GM23248 (cell line): ENCODE data around the gene GGT7. TPM values are rescaled to one million over a fixed set of nuclear protein-coding genes. Genes with fewer than 3 reads are reported as not detected.

Experiments
- DNase-seq: peaks from one replicate; pipeline ENCODE4 v3.0.0-alpha.2; 2015
- H2AFZ ChIP-seq: fragments of 200-600 bp; sonication (generic); 2 replicates; pipeline ENCODE4 v1.6.1; 2016; ENCODE audit warnings: antibody characterized with exemption
- H3F3A ChIP-seq: fragments of 200-600 bp; sonication (generic); 2 replicates; pipeline ENCODE4 v1.6.1; 2016; ENCODE audit warnings: mild to moderate bottlenecking, antibody characterized with exemption, mixed run types; ENCODE audit not compliant: insufficient read depth
- H3K27ac ChIP-seq: fragments of 200-600 bp; sonication (generic); 2 replicates; pipeline ENCODE4 v1.5.1; 2016; ENCODE audit warnings: mild to moderate bottlenecking
- H3K27me3 ChIP-seq: fragments of 200-600 bp; sonication (generic); replicated peaks from 2 replicates; pipeline ENCODE4 v1.6.1; 2016; ENCODE audit warnings: mild to moderate bottlenecking; ENCODE audit not compliant: insufficient read depth
- H3K36me3 ChIP-seq: fragments of 200-600 bp; sonication (generic); 2 replicates; pipeline ENCODE4 v1.6.1; 2016; ENCODE audit warnings: low read depth, mild to moderate bottlenecking
- H3K4me1 ChIP-seq: fragments of 200-600 bp; sonication (generic); 2 replicates; pipeline ENCODE4 v1.6.1; 2016; ENCODE audit warnings: mild to moderate bottlenecking; ENCODE audit not compliant: insufficient read depth
- H3K4me2 ChIP-seq: fragments of 200-600 bp; sonication (generic); one replicate; pipeline ENCODE4 v1.6.1; 2016; ENCODE audit warnings: mild to moderate bottlenecking; ENCODE audit not compliant: unreplicated experiment
- H3K4me3 ChIP-seq: fragments of 200-600 bp; sonication (generic); 2 replicates; pipeline ENCODE4 v1.5.1; 2016; ENCODE audit warnings: mild to moderate bottlenecking
- H3K79me2 ChIP-seq: fragments of 200-600 bp; sonication (generic); 2 replicates; pipeline ENCODE4 v1.6.1; 2016; ENCODE audit warnings: mild to moderate bottlenecking; ENCODE audit not compliant: insufficient read depth
- H3K9ac ChIP-seq: fragments of 200-600 bp; sonication (generic); 2 replicates; pipeline ENCODE4 v1.6.1; 2016; ENCODE audit warnings: mild to moderate bottlenecking
- H3K9me2 ChIP-seq: fragments of 200-600 bp; sonication (generic); 2 replicates; pipeline ENCODE4 v1.6.1; 2016; ENCODE audit warnings: mixed run types, mild to moderate bottlenecking, moderate library complexity; ENCODE audit not compliant: insufficient read depth
- H3K9me3 ChIP-seq: fragments of 200-600 bp; sonication (generic); one replicate; pipeline ENCODE4 v1.6.1; 2017; ENCODE audit warnings: low read depth
- H4K20me1 ChIP-seq: fragments of 200-600 bp; sonication (generic); 2 replicates; pipeline ENCODE4 v1.6.0; 2016; ENCODE audit not compliant: insufficient read depth
- EZH2 ChIP-seq: fragments of 200-600 bp; sonication (generic); IDR thresholded peaks from 2 replicates; pipeline ENCODE4 v1.6.1; 2018; ENCODE audit warnings: antibody characterized with exemption, mild to moderate bottlenecking; ENCODE audit not compliant: insufficient read depth, poor library complexity, severe bottlenecking
- EZH2phosphoT487 ChIP-seq: fragments of 200-600 bp; sonication (generic); IDR thresholded peaks from 2 replicates; pipeline ENCODE4 v1.6.1; 2018; ENCODE audit warnings: antibody characterized with exemption, moderate library complexity, mild to moderate bottlenecking, low read depth; ENCODE audit not compliant: insufficient read depth
- WGBS, 2 experiments: methylation state at CpG; one replicate each; pipeline ENCODE4 v1.1.6; 2015 to 2017; ENCODE audit warnings: low lambda C conversion rate in 2 of 2, low coverage in 1 of 2; ENCODE audit errors: missing lambda C conversion rate in 2 of 2; 5-methylcytosine and 5-hydroxymethylcytosine counted together
- in situ Hi-C: fragments of 300-500 bp; cut with MboI; formaldehyde crosslinking; loops from 2 replicates; pipeline ENCODE4 v1.15.0; 2020
- polyA plus RNA-seq: library from polyadenylated mRNA; unstranded; fragments of >200 nt; fragmentation: Nextera tagmentation; extraction: Ambion mirVana; gene quantifications from 2 replicates; pipeline ENCODE4 v1.2.1, GENCODE V29; 2016
- total RNA-seq: library from RNA; depleted of rRNA; stranded (reverse); fragments of >200 nt; shearing (Covaris generic); gene quantifications from 2 replicates; pipeline ENCODE4 v1.2.3, GENCODE V29; 2014

Gene GGT7
- total and polyA plus RNA-seq, 2 experiments from 2014 or later, result 9.2 to 20.4 TPM

DNA sequence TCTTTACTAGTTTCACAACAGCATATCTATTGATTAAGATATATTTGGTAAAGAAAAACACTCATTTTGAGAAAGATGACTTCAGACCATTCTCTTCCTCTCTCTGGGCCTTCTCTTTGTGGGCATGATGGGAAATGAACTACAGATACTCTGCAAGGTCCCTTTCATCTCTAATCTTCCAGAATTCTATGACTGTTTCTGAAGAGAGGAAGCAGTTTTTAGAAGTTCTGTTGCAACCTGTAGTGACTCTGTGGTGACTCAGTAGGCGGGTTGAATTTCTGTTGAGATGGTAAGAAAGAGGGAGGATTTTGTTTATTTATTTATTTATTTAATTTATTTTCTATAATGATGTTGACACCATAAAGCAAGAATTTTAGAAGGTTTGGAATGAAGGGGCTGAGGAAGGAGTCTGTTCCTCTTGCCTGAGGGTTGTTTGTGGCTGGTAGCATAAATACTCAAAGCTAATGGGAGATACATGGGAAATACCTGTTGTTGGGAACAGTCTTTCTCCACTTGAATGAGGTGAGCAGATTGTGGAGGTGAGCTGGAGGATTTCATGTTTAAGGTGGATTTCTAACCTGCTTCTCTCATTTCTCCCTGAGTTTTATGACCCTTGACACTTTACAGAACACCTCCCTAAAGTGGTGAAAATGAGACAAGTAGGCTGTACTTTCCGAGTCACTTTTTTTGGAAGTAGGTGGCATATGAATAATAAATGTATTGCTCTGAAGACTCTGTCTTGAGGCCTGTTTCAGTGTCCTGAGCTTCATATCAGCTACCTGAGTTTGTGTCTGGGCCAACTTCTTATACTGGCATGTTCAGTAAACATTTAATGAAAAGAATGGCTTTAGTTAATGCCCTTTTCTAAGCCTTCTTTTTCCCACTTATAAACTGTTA lies 18.8 kb upstream of the GGT7 start:
- no peaks in the 10 kb centered on the region for H3K79me2 ChIP-seq
- TF ChIP-seq EZH2phosphoT487, result no peak
- no peak for TF ChIP-seq EZH2
- no peak overlapping the region for H2AFZ ChIP-seq
- no peaks in the 10 kb centered on the region for H3K36me3 ChIP-seq
- H4K20me1 ChIP-seq, result no peaks in the 10 kb centered on the region
- in situ Hi-C loops, result no loop called here
- H3F3A ChIP-seq, result peaks cover 23% of the 10 kb centered on the region
- H3K4me3 ChIP-seq, result no peak overlapping the region
- H3K27me3 ChIP-seq, result no peaks in the 10 kb centered on the region
- WGBS, 2 experiments, result 45% methylated on average over 2 of the region's 2 CpGs
- peak overlapping the region; percentile 32 for H3K27ac ChIP-seq
- peak; percentile 89 for DNase-seq
- H3K9me3 ChIP-seq, result no peaks in the 10 kb centered on the region
- no peaks in the 10 kb centered on the region for H3K9me2 ChIP-seq
- H3K4me1 ChIP-seq, result peaks cover 18% of the 10 kb centered on the region
- peak overlapping the region; percentile 34 for H3K4me2 ChIP-seq
- H3K9ac ChIP-seq, result no peak overlapping the region

DNA sequence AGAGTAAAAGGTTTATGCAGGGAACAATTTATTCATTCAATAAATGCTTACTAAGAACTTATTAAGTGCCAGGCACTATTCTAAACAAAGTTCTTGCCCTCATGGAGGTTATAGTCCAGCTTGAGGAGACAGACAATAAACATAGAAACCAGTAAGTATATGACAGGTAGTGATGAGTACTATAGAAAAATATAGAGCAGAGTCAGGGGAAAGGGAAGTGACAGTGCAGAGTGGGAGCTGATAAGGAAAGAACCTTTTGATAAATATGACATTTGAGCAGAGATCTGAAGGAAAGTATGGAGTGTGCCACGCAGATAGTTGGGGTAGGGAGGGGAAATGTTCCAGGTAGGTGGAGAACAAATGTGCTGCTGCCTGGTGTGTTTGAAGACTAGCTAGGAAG lies 15.8 kb upstream of the GGT7 start:
- H3K9me3 ChIP-seq, result no peaks in the 10 kb centered on the region
- H3K4me1 ChIP-seq, result peaks cover 16% of the 10 kb centered on the region
- in situ Hi-C loops, result no loop called here
- H3K4me2 ChIP-seq, result no peak overlapping the region
- no peak overlapping the region for H2AFZ ChIP-seq
- H4K20me1 ChIP-seq, result no peaks in the 10 kb centered on the region
- H3K9ac ChIP-seq, result no peak overlapping the region
- no peak overlapping the region for H3K27ac ChIP-seq
- H3K36me3 ChIP-seq, result 0 out of 2 replicates have a peak, but pooled peaks cover 10% of the 10 kb centered on the region
- H3K4me3 ChIP-seq, result no peak overlapping the region
- peaks cover 23% of the 10 kb centered on the region for H3F3A ChIP-seq
- H3K9me2 ChIP-seq, result no peaks in the 10 kb centered on the region
- no peak for TF ChIP-seq EZH2phosphoT487
- TF ChIP-seq EZH2, result no peak
- DNase-seq, result no peak
- no peaks in the 10 kb centered on the region for H3K27me3 ChIP-seq
- H3K79me2 ChIP-seq, result no peaks in the 10 kb centered on the region
- 97 to 100% methylated on average over 1 of the region's 1 CpG for WGBS, 2 experiments

DNA sequence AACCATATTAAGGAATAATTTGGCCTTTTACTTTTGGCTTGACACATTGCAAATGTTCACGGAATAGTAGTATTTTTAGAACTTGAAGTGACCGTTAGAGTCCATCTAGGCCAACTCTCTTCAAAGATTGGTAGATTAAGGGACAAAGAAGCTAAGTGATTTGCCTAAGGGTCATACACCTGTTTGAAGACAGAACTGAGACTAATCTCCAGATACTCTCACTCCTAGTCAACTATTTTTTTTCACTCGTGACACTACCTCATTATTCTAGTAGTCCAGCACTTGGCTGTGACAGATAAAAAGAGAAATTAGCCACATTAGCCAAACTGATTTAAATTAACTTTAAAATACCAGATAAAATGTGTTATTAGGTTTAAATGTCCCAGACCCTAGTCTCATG lies 14.4 kb upstream of the GGT7 start:
- TF ChIP-seq EZH2phosphoT487 (no peak), EZH2 (no peak)
- Histone ChIP-seq H3K4me1 (peaks cover 15% of the 10 kb centered on the region), H3K4me2 (no peak overlapping the region), H3K9me3 (no peaks in the 10 kb centered on the region), H3K79me2 (no peaks in the 10 kb centered on the region), H3K9me2 (no peaks in the 10 kb centered on the region), H3K27ac (no peak overlapping the region), H2AFZ (no peak overlapping the region), H3K4me3 (no peak overlapping the region), H4K20me1 (no peaks in the 10 kb centered on the region), H3K36me3 (peaks cover 18% of the 10 kb centered on the region; the same call in 1 of the 2 replicates), H3K9ac (no peak overlapping the region), H3F3A (peaks cover 23% of the 10 kb centered on the region), H3K27me3 (no peaks in the 10 kb centered on the region)
- DNase-seq, result no peak
- in situ Hi-C loops, result no loop called here
- WGBS, 2 experiments, result 76% methylated on average over 3 of the region's 3 CpGs

DNA sequence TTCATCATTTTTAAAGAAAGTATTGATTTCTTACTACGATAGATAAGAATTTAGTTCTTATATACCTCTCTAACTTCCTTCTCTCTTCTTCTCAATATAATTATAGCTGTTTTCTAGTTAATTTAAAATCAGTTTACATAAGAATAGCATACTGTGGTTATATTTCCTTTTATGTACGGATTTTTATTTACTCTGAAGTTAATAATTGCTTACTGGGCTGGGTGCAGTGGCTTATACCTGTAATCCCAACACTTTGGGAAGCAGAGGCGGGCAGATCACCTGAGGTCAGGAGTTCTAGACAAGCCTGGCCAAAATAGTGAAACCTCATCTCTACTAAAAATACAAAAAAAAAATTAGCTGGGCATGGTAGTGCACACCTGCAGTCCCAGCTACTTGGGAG lies 13.5 kb upstream of the GGT7 start:
- Histone ChIP-seq H3K27me3 (no peaks in the 10 kb centered on the region), H2AFZ (no peak overlapping the region), H3K79me2 (no peaks in the 10 kb centered on the region), H3K27ac (no peak overlapping the region), H3K36me3 (peaks cover 18% of the 10 kb centered on the region; the same call in 1 of the 2 replicates), H3K4me2 (no peak overlapping the region), H3K4me1 (peaks cover 7% of the 10 kb centered on the region), H3K9me2 (no peaks in the 10 kb centered on the region), H3K4me3 (no peak overlapping the region), H4K20me1 (no peaks in the 10 kb centered on the region), H3K9me3 (no peaks in the 10 kb centered on the region), H3F3A (peaks cover 17% of the 10 kb centered on the region), H3K9ac (no peak overlapping the region)
- in situ Hi-C loops, result no loop called here
- WGBS, 2 experiments, result 93 to 95% methylated on average over 3 of the region's 3 CpGs
- no peak for DNase-seq
- no peak for TF ChIP-seq EZH2phosphoT487
- no peak for TF ChIP-seq EZH2
